ENCODE data around the gene LRP10.
A peak's percentile ranks its signal among the peaks of the same experiment; 100 is the strongest.

LRP10 gene

GRCh38 chr14:22878271-22879246 is 7.0 kb downstream of the LRP10 start:
- TF ChIP-seq, protein P1, sequence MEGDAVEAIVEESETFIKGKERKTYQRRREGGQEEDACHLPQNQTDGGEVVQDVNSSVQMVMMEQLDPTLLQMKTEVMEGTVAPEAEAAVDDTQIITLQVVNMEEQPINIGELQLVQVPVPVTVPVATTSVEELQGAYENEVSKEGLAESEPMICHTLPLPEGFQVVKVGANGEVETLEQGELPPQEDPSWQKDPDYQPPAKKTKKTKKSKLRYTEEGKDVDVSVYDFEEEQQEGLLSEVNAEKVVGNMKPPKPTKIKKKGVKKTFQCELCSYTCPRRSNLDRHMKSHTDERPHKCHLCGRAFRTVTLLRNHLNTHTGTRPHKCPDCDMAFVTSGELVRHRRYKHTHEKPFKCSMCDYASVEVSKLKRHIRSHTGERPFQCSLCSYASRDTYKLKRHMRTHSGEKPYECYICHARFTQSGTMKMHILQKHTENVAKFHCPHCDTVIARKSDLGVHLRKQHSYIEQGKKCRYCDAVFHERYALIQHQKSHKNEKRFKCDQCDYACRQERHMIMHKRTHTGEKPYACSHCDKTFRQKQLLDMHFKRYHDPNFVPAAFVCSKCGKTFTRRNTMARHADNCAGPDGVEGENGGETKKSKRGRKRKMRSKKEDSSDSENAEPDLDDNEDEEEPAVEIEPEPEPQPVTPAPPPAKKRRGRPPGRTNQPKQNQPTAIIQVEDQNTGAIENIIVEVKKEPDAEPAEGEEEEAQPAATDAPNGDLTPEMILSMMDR (IDR thresholded peaks at IDR 0.05; ENCODE audit: low read depth, low read length, missing control alignments): no peak
- Histone ChIP-seq H3K27ac (no peak overlapping the region), H3K4me3 (ENCODE audit: low read depth, low read length) (no peak overlapping the region), H3K27me3 (replicated peaks) (no peaks in the 10 kb centered on the region), H3K36me3 (replicated peaks) (peaks cover 56% of the 10 kb centered on the region)
- in situ Hi-C loops (cut with HindIII; ENCODE audit: low pct_ligation_motif_present, low sequenced_read_pairs): no loop called here
- DNase-seq: no peak

DNA sequence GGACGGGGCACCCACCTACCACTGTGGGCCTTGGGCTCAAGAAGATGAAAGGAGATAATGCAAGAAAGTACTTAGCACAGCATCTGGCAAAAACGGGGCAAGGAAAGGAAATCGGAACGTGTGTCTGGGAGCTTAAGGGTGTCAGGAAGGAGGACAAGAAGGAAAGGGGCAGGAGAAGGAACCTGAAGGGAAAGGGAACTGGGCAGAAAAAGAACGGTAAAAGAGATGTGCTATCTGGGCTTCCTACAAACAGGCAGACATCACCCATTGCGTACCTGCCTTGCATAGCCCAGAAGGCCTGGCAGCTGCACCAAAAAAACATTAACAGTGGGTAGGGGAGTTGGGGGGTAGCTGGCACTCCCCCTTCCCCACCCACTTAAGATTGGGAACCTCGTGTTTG is 10.5 kb downstream of the LRP10 start:
- TF ChIP-seq, protein P1 (IDR thresholded peaks at IDR 0.05; ENCODE audit: low read depth, low read length, missing control alignments): no peak
- peaks cover 23% of the 10 kb centered on the region for H3K36me3 ChIP-seq (replicated peaks)
- in situ Hi-C loops (cut with HindIII; ENCODE audit: low pct_ligation_motif_present, low sequenced_read_pairs): no loop called here
- H3K4me3 ChIP-seq (ENCODE audit: low read depth, low read length): no peak overlapping the region
- no peak overlapping the region for H3K27ac ChIP-seq
- DNase-seq: no peak
- no peaks in the 10 kb centered on the region for H3K27me3 ChIP-seq (replicated peaks)

GRCh38 chr14:22882529-22883172 is 11.1 kb downstream of the LRP10 start:
- TF ChIP-seq, protein P1 (IDR thresholded peaks at IDR 0.05; ENCODE audit: low read depth, low read length, missing control alignments): no peak
- no peaks in the 10 kb centered on the region for H3K27me3 ChIP-seq (replicated peaks)
- in situ Hi-C loops (cut with HindIII; ENCODE audit: low pct_ligation_motif_present, low sequenced_read_pairs): no loop called here
- peaks cover 17% of the 10 kb centered on the region for H3K36me3 ChIP-seq (replicated peaks)
- H3K27ac ChIP-seq: no peak overlapping the region
- no peak overlapping the region for H3K4me3 ChIP-seq (ENCODE audit: low read depth, low read length)
- peak; percentile 42 for DNase-seq

DNA sequence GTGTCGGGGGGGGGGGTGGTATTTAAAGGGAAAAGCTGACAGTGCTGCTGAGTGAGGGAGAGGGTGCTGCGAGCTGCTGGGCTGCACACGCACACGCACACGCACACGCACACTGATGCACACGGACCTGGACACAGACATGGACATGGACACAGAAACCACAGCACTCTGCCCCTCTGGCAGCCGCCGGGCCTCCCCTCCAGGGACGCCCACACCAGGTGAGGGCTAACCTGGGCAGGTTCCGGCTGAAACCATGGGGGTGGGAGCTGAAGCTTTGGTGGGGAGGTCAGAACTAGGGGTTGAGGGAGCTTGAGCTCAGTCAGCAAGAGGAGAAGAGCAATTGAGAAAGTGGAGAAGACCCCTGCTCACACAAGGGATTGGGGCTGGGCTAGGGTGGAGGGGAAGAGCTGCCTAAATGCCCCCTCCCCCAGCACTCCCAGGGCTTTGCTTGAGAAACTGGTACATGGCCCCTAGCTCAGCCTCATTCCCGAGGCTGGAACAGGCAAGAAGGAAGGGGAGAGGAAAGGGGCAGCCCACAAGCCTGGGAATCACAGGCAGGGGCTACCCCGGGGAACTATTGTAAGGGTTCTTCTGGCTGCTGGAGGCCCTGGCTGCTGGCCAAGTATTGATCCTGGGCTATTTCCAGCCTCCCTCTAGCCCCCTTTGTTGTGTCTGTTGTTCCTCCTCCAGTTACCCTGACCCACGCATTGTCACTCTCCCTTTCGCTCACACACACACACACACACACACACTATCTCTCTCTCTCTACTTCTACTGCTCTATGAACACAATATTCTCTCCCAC is 11.8 kb downstream of the LRP10 start, which contains the start of gene REM2:
Gene REM2, plus strand, starts transcription at position 50 of the 804 bp plus-strand sequence. Its CDS starts 66 bp downstream, at position 116.
- Histone ChIP-seq H3K36me3 (replicated peaks) (peaks cover 10% of the 10 kb centered on the region), H3K27ac (no peak within 1 kb of the TSS)
- in situ Hi-C loops (cut with HindIII; ENCODE audit: low pct_ligation_motif_present, low sequenced_read_pairs): no loop called here

More for the DNA sequence above, 11.8 kb downstream of the LRP10 start, which contains the start of gene REM2:
- no peak for DNase-seq
- TF ChIP-seq, protein P1 (IDR thresholded peaks at IDR 0.05; ENCODE audit: low read depth, low read length, missing control alignments): no peak
- no peak within 1 kb of the TSS for H3K4me3 ChIP-seq (ENCODE audit: low read depth, low read length)
- H3K27me3 ChIP-seq (replicated peaks): no peaks in the 10 kb centered on the region
